HG03575 (cell line): ENCODE results near the gene DCAF10.
"Not testable (repeated sequence)": the region's sequence is repeated elsewhere in the genome, so short reads cannot be mapped to it uniquely, and the experiment has no call there.

Experiments
- ATAC-seq: cut with Tn5 transposase; IDR thresholded peaks from one replicate; pipeline ENCODE4 v1.9.1; 2021; ENCODE audit not compliant: unreplicated experiment, insufficient number of reproducible peaks, low FRiP score; ENCODE audit errors: extremely low read depth

DCAF10 gene

GRCh38 chr9:37840560-37841194, 40.1 kb downstream of the DCAF10 start:
- no peak for ATAC-seq

- ATAC-seq: no peak
These were observed 51.6 kb downstream of the DCAF10 start for GRCh38 chr9:37852222-37852621.

GRCh38 chr9:37856551-37856950, 56.0 kb downstream of the DCAF10 start:
- no peak for ATAC-seq

DNA sequence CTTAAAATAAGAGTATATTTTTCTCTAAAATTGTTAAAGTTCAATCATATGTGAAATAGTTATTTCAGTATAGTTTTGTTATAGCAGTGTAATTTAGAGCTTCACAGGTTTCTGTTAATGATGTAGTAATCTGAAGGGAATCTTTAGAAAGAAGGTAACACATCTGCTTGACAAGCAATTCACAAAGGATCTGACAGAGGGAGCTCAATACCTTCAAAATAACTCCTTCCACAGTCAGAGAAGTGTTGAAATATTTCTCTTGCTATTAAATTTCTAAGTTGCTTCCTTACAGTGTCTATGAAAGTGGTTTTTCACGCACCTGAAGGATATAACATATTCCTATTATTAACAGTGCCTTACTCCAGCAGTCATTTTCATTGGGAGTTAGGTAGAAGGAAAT, 58.4 kb downstream of the DCAF10 start:
- ATAC-seq: no peak

- no peak for ATAC-seq
These were observed 61.9 kb downstream of the DCAF10 start for GRCh38 chr9:37862530-37862929.

- no peak for ATAC-seq
These were observed 69.6 kb downstream of the DCAF10 start for GRCh38 chr9:37870081-37870798.

GRCh38 chr9:37870799-37871176, 70.2 kb downstream of the DCAF10 start:
- no peak for ATAC-seq

- no peak for ATAC-seq
These were observed 73.4 kb downstream of the DCAF10 start for GRCh38 chr9:37873955-37874354.

GRCh38 chr9:37876376-37876775, 75.8 kb downstream of the DCAF10 start:
- ATAC-seq: no peak

- ATAC-seq: no peak
These were observed 80.4 kb downstream of the DCAF10 start for GRCh38 chr9:37880916-37881479.

DNA sequence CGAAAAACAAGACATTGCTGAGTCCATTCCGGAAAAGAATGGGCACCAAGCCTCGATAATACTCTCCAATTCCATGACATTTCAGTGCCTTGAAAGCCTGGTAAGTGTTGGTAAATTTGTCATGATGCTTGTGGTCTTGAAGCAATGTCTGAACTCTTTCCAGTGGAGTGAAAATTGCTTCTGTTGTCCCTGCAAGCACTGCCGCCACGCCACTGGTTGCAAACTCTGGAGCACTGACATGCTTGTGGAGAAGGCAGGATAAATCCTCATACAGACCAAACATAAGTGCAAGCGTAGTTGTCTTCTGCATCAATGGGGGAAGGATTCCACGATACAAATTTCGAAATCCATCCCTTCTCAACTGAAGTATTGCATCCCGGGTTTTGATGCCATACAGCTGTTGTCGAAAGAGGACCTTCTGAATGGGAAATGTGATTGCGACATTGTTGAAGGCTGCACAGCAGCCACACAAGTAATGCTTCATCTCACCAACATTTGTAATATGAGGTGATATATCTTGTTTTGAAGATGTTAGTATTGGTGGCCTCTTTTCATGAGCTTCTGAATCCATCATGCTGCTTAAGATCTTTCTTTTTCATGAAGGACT, 87.5 kb downstream of the DCAF10 start:
- ATAC-seq: not testable (repeated sequence)

DNA sequence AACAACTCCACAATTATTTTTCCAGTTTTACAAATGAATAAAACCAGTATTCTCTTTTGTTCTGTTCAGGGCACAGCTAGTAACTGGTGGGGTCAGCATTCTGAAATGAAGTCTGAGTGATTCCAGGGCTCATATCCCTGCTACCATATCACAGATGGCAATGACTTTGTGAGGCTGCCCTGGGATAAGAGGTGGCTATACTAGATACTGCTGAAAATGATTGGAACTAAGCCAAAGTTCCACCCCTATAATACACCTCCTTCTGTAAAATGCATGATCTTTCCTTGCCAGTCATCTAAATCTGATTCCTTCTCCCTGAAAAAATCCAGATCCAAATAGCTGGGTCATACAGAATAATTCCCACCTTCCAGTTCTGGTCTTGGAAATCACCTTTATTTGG, 88.9 kb downstream of the DCAF10 start:
- ATAC-seq: no peak

DNA sequence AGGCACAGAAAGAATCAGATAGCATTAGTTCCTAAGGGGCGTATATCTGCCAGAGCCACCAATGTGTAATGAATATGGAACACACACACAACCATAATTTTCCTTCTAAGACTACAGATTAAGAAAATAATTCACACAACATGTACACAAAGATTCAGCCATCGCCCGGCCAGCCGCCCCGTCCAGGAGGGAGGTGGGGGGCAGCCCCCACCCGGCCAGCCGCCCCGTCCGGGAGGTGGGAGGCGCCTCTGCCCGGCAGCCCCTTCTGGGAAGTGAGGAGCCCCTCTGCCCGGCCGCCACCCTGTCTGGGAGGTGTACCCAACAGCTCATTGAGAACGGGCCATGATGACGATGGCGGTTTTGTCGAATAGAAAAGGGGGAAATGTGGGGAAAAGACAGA, 90.4 kb downstream of the DCAF10 start:
- not testable (repeated sequence) for ATAC-seq

GRCh38 chr9:37892063-37892462, 91.5 kb downstream of the DCAF10 start:
- ATAC-seq: no peak

DNA sequence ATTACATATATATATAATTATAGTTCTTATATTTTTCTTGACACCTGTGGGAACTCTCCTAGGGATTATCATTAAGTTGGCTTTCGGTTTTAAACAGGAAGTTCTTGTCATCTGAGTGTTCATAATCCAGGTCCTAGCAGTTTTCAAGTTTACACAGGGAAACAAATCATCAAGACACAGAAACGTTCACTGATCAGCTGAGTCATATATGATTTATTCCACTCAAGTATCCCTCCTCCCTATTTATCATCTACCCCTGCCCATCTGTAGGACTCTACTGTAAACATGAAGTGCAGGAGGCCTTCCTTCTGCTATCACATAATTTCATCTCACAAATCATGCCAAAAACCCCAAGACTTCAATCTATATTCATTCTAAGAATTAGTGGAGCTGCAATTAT, 97.1 kb downstream of the DCAF10 start:
- ATAC-seq: no peak

DNA sequence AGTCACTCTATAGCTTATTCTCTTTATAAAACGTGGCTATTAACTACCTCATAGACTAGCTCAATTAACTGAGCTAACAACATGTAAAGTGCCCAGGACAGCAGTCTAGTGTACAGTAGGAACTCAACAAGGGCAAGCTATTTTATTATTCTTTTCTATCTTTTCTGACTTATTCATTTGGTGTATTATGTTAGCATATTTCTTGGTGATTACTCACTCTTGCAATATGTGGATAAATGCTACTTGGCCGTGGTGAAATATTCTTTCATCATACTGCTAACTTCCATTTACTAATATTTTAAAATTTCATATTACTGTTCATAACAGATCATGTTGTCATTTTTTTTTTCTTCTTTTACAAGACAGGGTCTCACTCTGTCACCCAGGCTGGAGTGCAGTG, 98.4 kb downstream of the DCAF10 start:
- no peak for ATAC-seq

DNA sequence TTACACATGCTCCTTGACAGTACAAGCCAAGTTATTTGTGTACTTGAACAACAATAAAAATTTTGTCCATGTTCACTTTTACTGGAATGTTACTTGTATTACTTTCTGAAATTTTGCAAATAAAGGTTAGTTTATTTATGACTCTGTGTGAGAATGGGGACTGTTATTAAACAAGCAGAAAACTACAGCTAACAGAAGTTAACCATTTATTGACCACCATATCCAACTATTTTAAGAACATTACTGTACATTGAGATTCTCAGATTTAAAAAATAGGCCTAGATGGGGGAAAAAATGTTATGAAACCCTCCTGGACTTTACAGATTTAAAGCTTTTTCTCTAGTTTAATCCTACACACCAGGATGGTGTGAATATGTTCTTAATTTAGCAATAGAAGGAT, 101.5 kb downstream of the DCAF10 start:
- no peak for ATAC-seq

DNA sequence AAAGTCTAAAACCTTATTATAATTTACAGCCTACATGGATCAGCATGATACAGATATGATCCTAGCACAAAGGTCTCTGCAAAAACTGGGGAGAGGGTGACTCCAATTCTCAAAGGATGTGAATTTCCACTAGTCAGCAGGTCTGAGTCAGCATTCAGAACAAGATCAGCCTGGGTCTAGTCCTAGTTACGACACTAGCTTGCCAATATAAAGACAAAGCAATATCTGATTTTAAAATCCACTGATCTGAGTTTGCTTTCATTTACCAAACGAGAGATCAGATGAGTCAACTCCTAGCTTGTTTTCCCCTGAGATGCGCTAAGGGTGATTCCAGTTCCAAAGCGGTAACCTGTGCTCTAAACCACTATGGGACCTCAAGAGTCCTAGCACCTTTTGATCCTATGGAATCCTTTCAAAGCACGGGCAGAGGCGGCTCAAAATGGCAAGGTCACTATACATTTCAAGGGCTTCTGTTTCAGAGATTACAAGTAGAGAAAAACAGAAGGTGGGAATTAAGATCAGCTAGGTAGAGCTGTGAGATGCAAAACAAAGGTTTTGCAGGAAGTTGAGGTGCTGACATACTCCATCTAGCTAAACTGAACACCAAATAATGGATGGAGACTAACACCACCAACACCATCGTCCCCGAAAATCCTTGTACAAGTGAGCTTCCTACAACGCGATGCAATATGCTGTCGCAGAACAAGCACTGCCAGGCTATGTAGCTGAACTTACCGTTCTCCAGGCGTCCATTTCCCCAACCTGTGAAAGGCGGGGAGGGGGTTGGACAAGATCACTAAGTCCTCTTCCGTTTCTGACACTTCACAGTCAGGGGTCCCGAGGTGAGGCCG, 102.4 kb downstream of the DCAF10 start:
- no peak for ATAC-seq
